ENCODE data around the gene CDSN.

Gene CDSN

GRCh38 chr6:31131595-31131994 lies 11.3 kb upstream of the CDSN start:
- Mint-ChIP-seq H3K36me3 (ENCODE audit: low read depth) (no peaks in the 10 kb centered on the region), H3K4me3 (no peak overlapping the region), H3K27me3 (peaks cover 11% of the 10 kb centered on the region), H3K9me3 (no peaks in the 10 kb centered on the region), H3K27ac (no peak overlapping the region), H3K4me1 (ENCODE audit: low read depth) (peaks cover 6% of the 10 kb centered on the region)

DNA sequence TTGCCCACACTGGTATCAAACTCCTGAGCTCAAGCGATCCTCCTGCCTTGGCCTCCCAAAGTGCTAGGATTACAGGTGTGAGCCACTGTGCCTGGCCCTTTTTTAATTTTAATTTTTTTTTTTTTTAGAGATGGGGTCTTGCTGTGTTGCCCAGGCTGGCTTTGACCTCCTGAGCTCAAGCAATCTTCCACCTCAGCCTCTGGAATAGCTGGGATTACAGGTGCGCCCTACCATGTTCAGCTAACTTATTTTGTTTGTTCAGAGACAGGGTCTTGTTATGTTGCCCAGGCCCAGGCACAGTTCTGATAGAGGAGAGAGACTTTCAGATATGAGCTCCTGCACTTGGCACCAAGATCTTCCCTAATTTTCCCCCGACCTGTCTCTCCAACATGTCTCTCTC lies 10.5 kb upstream of the CDSN start:
- H3K27me3 Mint-ChIP-seq = peaks cover 11% of the 10 kb centered on the region
- no peak overlapping the region for H3K27ac Mint-ChIP-seq
- H3K9me3 Mint-ChIP-seq = no peaks in the 10 kb centered on the region
- no peak overlapping the region for H3K4me3 Mint-ChIP-seq
- no peaks in the 10 kb centered on the region for H3K36me3 Mint-ChIP-seq (ENCODE audit: low read depth)
- peaks cover 6% of the 10 kb centered on the region for H3K4me1 Mint-ChIP-seq (ENCODE audit: low read depth)

GRCh38 chr6:31129130-31129529 lies 8.9 kb upstream of the CDSN start:
- H3K36me3 Mint-ChIP-seq (ENCODE audit: low read depth) = no peaks in the 10 kb centered on the region
- no peak overlapping the region for H3K4me3 Mint-ChIP-seq
- peaks cover 11% of the 10 kb centered on the region for H3K27me3 Mint-ChIP-seq
- no peaks in the 10 kb centered on the region for H3K9me3 Mint-ChIP-seq
- H3K4me1 Mint-ChIP-seq (ENCODE audit: low read depth) = peaks cover 6% of the 10 kb centered on the region
- H3K27ac Mint-ChIP-seq = no peak overlapping the region

GRCh38 chr6:31128093-31128676 lies 7.9 kb upstream of the CDSN start:
- H3K27ac Mint-ChIP-seq = no peak overlapping the region
- no peaks in the 10 kb centered on the region for H3K9me3 Mint-ChIP-seq
- peaks cover 6% of the 10 kb centered on the region for H3K4me1 Mint-ChIP-seq (ENCODE audit: low read depth)
- peaks cover 11% of the 10 kb centered on the region for H3K27me3 Mint-ChIP-seq
- no peaks in the 10 kb centered on the region for H3K36me3 Mint-ChIP-seq (ENCODE audit: low read depth)
- H3K4me3 Mint-ChIP-seq = no peak overlapping the region

DNA sequence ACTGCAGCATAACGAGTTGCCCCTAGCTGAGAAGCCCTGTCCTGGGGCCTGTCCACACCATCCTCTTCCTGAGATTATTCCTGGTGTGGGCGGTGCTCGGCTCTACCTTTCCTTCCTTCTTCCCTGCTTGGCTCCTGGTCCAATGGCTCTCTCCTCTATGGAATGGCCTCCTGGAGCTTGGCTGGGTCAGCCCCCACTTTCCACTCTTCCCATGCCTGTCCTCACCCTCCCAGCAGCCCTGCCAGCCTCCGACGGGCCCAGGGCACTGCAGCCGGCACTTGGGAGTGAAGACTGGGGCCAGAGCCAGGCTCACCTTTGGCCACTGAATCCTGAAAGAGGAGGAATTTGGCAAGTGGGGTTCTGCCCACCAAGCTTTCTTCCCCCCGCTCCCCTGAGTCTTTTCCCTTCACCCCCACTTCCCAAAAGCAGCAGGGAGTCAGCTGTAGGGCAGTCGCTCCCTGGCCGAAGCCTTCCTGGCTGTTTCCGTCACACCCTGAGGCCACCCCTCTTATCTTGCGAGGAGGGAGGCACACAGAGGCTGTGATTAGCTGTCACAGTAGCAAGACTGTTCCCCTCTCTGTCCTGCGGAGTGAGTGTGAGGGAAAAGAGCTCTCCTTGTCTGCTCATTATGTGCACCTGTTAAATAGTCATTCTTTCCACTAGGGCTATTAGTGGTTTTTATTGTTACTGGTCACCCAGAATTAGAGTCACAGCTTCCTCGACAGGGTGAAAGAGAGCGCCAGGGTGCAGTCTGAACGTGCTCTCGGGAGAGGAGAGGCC lies 6.3 kb upstream of the CDSN start:
- Mint-ChIP-seq H3K4me1 (ENCODE audit: low read depth) (peaks cover 6% of the 10 kb centered on the region), H3K4me3 (no peak overlapping the region), H3K9me3 (no peaks in the 10 kb centered on the region), H3K27me3 (peaks cover 11% of the 10 kb centered on the region), H3K36me3 (ENCODE audit: low read depth) (no peaks in the 10 kb centered on the region), H3K27ac (no peak overlapping the region)

- no peak overlapping the region for H3K4me3 Mint-ChIP-seq
- H3K27ac Mint-ChIP-seq = no peak overlapping the region
- H3K27me3 Mint-ChIP-seq = peaks cover 11% of the 10 kb centered on the region
- no peaks in the 10 kb centered on the region for H3K9me3 Mint-ChIP-seq
- H3K4me1 Mint-ChIP-seq (ENCODE audit: low read depth) = peaks cover 6% of the 10 kb centered on the region
- no peaks in the 10 kb centered on the region for H3K36me3 Mint-ChIP-seq (ENCODE audit: low read depth)
Observed at GRCh38 chr6:31125586-31126363, 5.5 kb upstream of the CDSN start.

- Mint-ChIP-seq H3K36me3 (ENCODE audit: low read depth) (no peaks in the 10 kb centered on the region), H3K4me1 (ENCODE audit: low read depth) (peaks cover 6% of the 10 kb centered on the region), H3K27ac (no peak overlapping the region), H3K27me3 (peaks cover 11% of the 10 kb centered on the region), H3K4me3 (no peak overlapping the region), H3K9me3 (no peaks in the 10 kb centered on the region)
Observed at GRCh38 chr6:31125162-31125561, 4.9 kb upstream of the CDSN start.

GRCh38 chr6:31122791-31123706 lies 2.8 kb upstream of the CDSN start:
- no peak overlapping the region for H3K27ac Mint-ChIP-seq
- peaks cover 2% of the 10 kb centered on the region for H3K4me1 Mint-ChIP-seq (ENCODE audit: low read depth)
- H3K27me3 Mint-ChIP-seq = no peaks in the 10 kb centered on the region
- no peak overlapping the region for H3K4me3 Mint-ChIP-seq
- no peaks in the 10 kb centered on the region for H3K9me3 Mint-ChIP-seq
- H3K36me3 Mint-ChIP-seq (ENCODE audit: low read depth) = no peaks in the 10 kb centered on the region

- Mint-ChIP-seq H3K36me3 (ENCODE audit: low read depth) (no peaks in the 10 kb centered on the region), H3K4me1 (ENCODE audit: low read depth) (no peaks in the 10 kb centered on the region)
Observed at GRCh38 chr6:31121131-31121790, 1.0 kb upstream of the CDSN start.

GRCh38 chr6:31118178-31118577 lies 2.1 kb downstream of the CDSN start:
- Mint-ChIP-seq H3K36me3 (ENCODE audit: low read depth) (no peaks in the 10 kb centered on the region), H3K27me3 (peaks cover 13% of the 10 kb centered on the region), H3K4me3 (no peak overlapping the region), H3K4me1 (ENCODE audit: low read depth) (no peaks in the 10 kb centered on the region), H3K9me3 (no peaks in the 10 kb centered on the region), H3K27ac (no peak overlapping the region)

More at GRCh38 chr6:31121131-31121790, 1.0 kb upstream of the CDSN start:
- H3K27me3 Mint-ChIP-seq = peaks cover 5% of the 10 kb centered on the region
- no peak overlapping the region for H3K27ac Mint-ChIP-seq
- H3K4me3 Mint-ChIP-seq = no peak overlapping the region
- no peaks in the 10 kb centered on the region for H3K9me3 Mint-ChIP-seq

DNA sequence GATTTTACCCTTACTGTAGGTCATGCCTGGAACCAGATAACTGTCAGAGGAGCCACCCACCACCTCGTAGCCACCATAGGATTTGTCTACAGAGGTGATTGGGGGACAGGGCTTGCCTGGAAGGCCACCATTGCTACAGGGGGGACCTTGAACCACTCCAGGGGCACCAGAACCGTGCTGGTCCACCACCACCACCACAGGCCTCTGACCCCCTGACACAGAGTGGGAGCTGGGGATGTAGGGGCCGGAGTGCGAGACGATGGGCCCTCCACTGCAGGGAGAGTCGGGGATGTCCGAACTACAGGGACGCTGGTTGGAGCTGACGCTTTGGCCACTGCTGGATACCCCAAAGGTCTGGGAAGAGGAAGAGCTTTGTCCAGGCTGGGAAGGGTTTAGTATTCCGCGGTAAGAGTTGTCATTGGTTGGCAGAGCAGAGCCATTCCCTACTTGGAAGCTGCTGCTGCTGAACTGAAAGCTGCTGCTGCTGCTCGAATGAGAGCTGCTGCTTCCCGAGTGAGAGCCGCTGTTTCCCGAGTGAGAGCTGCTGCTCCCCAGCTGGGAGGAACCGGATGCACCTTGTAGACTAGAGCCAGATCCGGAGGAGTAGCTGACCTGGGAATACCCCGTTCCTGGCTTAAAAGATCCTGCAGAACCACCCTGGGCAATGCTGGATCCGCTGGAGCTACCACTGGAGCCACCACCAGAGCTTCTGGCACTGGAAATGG lies 3.4 kb downstream of the CDSN start:
- Mint-ChIP-seq H3K27ac (no peak overlapping the region), H3K4me1 (ENCODE audit: low read depth) (no peaks in the 10 kb centered on the region), H3K9me3 (no peaks in the 10 kb centered on the region), H3K36me3 (ENCODE audit: low read depth) (no peaks in the 10 kb centered on the region), H3K4me3 (no peak overlapping the region), H3K27me3 (peaks cover 13% of the 10 kb centered on the region)

GRCh38 chr6:31115941-31116560 lies 4.2 kb downstream of the CDSN start:
- Mint-ChIP-seq H3K4me3 (no peak overlapping the region), H3K9me3 (no peaks in the 10 kb centered on the region), H3K27ac (no peak overlapping the region), H3K4me1 (ENCODE audit: low read depth) (no peaks in the 10 kb centered on the region), H3K27me3 (peaks cover 13% of the 10 kb centered on the region), H3K36me3 (ENCODE audit: low read depth) (no peaks in the 10 kb centered on the region)
